Colon (tissue), 2 donors: Measurements from ENCODE around the gene TMEM208.

Experiments
- FAIRE-seq: peaks from 2 replicates; lab custom pipeline; 2012; peaks lifted over from hg19 to GRCh38; lab: Jason Lieb, UNC
- donor health status: control.
- donor health status: control.

The TMEM208 gene

DNA sequence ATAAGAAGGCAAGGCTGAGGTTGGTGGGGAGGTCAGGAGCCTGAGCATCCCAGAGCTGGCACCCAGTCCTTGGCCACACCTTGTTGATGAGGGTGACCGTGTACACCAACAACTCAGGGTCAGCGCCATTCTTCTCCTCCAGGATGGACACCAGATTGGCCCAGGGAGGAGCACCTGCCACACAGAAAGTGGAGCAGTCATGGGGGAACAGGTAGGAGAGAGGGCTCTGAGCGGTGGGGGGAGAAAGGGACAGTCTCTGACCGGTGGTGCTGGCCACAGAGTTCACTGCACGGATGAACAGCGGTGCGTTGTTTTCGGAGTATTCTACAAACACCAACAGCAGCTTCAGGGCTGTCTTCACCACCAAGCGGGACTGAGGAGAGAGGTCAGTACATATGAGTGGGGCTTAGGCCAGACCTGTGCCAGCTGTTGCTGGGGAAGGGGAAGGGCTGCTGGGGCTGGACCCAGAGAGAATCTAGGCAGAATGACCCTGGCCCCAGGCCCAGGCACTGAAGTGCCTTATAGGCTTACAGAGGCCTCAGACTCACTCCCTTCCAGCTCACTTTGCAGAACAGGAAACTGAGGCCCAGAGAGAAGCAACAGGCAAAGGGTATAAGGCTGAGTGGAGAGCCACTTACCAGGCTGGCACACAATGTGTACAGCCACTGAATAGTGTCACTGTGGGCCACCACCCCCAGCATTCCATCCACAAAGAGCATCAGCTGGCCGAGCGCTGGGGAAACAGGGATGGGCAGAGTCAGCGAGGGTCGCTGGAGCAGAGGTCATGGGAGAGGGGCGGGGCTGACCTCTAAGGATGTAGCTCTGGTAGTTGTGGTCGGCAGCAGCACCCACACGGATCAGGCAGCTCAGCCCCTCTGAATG lies 10.7 kb downstream of the TMEM208 start:
- FAIRE-seq = no peak

DNA sequence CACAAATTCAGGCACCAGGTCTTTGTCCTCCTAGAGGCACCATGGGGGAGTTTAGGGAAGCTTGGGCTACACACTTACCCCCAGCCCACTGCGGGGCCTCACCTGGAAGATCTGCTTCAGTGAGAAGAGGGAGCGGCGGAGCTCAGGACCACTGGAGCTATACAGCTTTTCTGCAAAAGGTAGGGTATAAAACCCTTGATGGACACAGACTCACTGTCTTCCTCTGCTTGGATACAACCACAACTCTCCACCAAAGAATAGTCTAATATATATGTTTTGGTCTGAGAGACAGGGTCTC lies 11.3 kb downstream of the TMEM208 start:
- FAIRE-seq = no peak

DNA sequence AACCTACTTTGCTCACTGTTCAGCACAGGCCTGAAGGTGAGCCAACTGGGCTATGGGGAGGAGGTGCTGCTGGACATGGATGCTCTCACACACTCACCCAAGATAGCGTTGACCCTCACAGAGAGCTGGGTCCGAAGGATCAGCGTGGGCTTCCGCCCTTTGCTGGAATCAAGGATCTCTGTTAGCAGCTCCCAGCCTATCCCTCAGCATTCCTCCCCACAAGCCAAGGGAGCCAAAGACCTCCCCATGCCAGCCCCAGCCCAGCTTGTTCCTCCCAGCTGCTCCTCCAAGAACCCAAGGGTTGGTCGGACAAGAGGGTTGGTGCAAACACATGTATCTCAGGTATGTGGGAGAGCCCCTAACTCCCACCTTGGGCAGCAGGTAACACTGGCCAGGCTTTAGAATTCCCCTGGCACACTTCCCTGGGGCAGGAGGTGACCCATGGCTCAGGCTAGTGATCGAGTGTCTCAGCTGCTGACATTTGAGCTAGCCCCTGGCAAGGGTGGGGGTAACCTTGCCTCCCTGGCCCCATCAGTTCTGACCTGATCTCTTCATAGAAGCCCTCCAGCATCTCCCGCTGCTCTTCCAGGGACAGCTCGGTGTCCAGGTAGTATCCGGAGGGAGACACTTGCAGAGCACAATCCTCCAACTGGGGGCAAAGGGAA lies 12.0 kb downstream of the TMEM208 start:
- no peak for FAIRE-seq

- no peak for FAIRE-seq
Observed at GRCh38 chr16:67240506-67240905, 13.6 kb downstream of the TMEM208 start.

DNA sequence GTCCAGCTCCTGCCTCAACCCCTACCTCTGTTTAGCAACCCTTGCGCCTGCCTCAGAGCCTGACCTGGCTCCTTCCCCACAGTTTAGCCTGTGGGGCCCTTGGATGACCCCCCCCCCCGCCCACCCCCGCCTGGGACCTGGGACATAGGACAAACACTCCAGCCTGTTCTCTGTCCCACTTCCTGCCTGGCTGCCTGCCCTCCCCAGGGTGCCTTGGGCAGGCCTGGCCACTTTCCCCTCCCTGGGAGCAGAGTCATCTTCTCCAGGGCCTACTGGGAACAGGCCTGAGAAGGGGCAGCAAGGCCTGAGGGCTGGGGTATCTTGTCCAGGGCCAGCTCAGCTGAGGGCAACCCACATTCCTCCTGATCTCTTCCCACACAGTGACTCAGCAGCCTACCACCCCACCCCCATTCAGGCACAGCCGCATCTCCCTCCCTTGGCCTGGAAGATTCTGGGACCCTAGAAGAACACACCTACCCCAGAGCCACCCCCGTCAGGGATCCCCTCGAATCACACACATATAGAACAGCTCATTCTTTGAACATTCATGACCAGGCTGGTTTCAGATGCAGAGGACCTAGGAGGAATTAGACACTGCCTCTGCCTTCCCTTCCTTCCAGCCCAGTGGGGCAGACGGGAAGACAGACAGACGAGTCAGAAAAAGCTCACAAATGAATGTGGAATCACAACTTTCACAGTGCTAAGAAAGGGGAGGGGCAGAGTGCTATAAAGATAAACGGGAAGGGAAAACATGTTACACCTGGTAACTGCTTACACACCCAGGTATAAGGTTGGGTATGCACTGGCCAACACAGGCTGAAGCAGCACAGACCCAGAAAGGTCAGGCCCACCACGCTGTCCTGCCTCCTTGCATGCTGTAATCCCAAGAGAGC lies 14.3 kb downstream of the TMEM208 start:
- FAIRE-seq = no peak

DNA sequence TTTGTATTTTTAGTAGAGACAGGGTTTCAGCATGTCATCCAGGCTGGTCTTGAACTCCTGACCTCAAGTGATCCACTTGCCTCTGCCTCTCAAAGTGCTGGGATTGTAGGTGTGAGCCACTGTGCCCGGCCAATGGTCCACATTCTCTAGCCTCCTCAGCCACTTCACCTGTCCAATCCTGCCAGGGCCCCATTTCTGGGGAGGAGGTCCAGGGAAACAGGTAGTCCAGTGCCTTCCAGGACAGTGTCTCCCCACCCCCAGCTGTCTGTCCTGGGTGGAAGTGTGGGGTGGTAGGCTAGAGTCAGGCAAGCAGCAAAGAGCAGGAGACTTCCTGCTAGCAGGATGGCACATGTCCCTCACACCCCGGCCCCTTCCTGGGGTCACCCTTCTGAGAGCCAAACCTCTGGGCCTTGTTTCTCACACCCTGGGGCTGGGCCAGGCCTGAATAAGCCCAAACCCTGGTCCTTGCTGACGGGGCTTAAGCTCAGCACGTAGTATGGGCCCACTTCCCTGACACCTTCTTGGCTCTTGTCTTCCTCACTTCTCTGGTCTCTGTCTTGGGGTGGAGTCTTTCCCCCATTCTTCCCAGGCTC lies 15.3 kb downstream of the TMEM208 start:
- no peak for FAIRE-seq

GRCh38 chr16:67243481-67243880 lies 16.6 kb downstream of the TMEM208 start:
- no peak for FAIRE-seq

- FAIRE-seq = no peak
Observed at GRCh38 chr16:67244387-67245185, 17.7 kb downstream of the TMEM208 start.

DNA sequence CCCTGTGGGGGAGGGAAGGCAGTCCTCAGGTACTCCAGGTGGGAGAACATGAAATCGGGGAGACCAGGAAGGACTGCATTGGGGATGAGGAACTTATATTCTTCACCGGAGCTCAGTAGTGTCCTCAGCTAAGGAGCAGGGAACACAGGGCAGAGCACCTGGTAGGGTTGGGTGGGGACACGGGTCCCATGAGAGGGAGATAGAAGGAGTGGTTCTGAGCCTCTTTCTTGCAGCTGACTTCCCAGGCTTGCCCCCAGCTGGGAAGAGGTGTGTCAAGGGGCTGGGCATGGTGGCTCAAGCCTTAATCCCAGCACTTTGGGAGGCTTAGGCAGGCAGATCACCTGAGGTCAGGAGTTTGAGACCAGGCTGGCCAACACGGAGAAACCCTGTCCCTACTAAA lies 18.3 kb downstream of the TMEM208 start:
- FAIRE-seq = no peak

- FAIRE-seq = no peak
Observed at GRCh38 chr16:67245674-67246080, 18.7 kb downstream of the TMEM208 start.

DNA sequence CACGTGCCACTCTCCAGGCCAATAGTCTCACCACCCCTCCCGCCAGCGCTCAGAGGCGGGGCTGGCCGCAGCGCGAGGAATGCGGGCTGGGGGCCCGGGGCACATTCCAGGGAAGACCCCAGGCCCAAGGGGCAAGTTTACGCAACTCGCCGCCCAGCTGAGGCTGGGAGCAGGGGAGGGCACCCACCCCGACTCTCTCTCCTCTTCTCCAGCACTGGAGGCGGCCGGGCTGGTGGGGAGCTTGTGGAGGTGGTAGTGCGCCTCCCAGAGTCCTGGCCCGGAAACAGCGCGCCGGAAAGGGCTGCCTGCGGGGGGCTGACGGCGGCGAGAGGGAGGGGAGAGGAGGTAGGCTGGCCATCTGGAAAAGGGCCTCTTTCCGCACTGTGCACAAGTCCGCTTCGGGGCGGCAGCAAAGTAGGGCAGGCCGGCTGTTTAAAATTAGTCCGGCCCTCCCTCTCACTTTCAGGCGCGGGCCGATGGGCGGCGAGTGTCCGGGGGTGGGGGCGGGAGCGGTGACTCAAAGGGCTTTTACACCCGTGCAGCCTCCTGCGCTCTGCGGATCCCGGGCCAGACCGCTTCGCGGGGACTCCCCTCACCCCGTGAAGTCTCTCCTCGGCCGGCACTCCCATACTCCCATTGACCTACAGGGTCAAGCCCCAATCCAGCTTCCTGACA lies 19.3 kb downstream of the TMEM208 start:
- no peak for FAIRE-seq

DNA sequence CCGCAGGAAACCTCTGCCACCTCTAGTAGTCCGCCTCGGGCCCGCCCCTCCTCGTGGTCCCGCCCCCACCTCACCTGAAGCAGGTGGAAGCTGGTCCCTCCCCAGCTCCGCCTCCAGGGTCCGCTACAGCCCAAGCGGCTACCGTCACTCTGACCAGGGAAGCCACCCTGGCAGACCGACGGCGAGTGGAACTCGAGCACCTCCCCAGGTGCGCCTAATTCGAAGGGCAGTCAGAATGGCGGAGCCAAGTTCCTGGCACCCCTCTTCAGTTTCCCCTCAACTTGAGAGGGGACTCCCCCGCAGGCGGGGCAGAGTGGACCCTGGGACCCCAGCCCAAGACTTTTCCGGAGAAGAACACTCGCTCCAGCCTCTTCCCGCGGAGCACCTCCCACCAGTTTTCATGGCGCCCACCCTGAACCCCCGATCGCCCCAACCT lies 19.8 kb downstream of the TMEM208 start:
- no peak for FAIRE-seq

GRCh38 chr16:67247192-67248072 lies 20.5 kb downstream of the TMEM208 start, which contains the start of gene FHOD1:
FHOD1 (minus strand) TSS chr16:67247481; CDS start chr16:67247410, 71 bp downstream.
- no peak for FAIRE-seq

- no peak for FAIRE-seq
Observed at GRCh38 chr16:67248073-67248400, 21.1 kb downstream of the TMEM208 start.

DNA sequence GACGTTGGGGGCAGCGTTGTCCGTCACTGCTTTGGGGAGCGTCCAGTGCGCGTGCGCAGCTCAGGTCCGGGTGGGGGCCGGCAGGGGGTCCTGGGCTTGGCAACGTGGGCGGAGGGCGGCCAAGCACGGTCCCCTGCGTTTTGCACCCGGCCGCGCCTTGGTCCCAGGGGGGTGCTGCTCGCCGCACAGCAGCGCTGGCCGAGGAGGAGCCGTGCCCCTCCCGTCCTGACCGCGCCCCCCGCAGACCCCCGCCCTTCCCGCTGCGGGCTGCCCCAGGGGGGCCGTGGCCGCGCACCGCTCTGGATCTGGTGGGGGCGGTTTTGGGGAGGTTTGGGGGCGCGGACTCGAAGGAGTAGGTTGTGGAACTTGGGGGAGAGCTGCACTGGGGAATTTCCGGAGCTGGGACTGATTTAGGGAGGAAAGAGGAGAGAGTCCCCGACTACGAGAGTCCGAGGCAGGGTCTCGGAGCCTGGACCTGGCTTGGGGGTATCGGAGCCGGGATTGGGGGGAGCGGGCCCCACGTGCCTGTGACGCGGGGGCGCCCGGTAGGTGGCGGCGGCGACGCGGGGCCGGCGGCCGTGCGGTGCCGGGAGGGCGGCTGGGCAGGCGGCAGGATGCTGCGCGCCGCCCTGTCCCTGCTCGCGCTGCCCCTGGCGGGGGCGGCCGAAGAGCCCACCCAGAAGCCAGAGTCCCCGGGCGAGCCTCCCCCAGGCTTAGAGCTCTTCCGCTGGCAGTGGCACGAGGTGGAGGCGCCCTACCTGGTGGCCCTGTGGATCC lies 21.7 kb downstream of the TMEM208 start, which contains the start of gene SLC9A5:
SLC9A5 (plus strand) TSS at position 579 of the 777 bp plus-strand sequence; CDS start at position 615, 36 bp downstream.
- FAIRE-seq = no peak

GRCh38 chr16:67249178-67250044 lies 22.5 kb downstream of the TMEM208 start:
- no peak for FAIRE-seq

GRCh38 chr16:67250045-67250327 lies 23.1 kb downstream of the TMEM208 start:
- FAIRE-seq = no peak
